ENCODE measurements around the gene ADH5. TPM values are rescaled to one million over a fixed set of nuclear protein-coding genes. Genes with fewer than 3 reads are reported as not detected.
"Not testable (repeated sequence)": the region's sequence is repeated elsewhere in the genome, so short reads cannot be mapped to it uniquely, and the experiment has no call there.

Gene ADH5
- polyA plus RNA-seq, 1 experiment = 205 TPM

DNA sequence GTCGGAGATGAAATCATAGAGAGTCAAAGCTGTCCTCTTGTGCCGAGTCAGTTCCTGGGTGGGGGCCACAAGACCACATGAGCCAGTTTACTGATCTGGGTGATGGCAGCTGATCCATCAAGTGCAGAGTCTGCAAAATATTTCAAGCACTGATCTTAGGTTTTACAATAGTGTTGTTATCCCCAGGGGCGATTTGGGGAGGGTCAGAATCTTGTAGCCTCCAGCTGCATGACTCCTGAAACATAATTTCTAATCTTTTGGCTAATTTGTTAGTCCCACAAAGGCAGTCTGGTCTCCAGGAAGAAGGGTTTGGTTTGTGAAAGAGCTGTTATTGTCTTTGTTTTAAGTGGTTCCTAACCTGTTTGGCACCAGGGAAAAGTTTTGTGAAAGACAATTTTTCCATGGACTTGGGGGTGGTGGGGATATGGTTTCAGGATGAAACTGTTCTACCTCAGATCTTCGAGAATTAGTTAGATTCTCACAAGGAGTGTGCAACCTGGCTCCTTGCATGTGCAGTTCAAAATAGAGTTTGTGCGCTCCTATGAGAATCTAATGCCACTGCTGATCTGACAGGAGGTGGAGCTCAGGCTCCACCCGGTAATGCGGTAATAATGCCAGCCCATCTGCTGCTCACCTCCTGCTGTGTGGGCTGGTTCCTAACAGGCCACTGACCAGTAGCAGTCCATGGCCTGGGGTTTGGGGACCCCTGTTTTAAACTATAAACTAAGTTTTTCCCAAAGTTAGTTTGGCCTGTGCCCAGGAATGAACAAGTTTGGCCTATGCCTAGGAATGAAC, 63.9 kb downstream of the ADH5 start:
- POLR2A ChIA-PET = no interaction called here
- Histone ChIP-seq H3K36me3 (ENCODE audit: control insufficient read depth, insufficient read depth, low read length) (no peaks in the 10 kb centered on the region), H3K27me3 (ENCODE audit: control insufficient read depth, insufficient read depth, low read length) (no peaks in the 10 kb centered on the region), H3K4me3 (ENCODE audit: low read depth, low read length) (no peak overlapping the region)
- CTCF ChIA-PET = interaction anchor here (1.4 kb wide), 1 partner anchor 32 kb away, joined by 3 read pairs; no protein-coding TSS in a partner anchor
- DNase-seq (ENCODE audit: low read depth) = no peak
- no peak for TF ChIP-seq CTCF (IDR thresholded peaks at IDR 0.05; ENCODE audit: insufficient read depth, low read depth, low read length)

GRCh38 chr4:99023800-99024251, 64.8 kb downstream of the ADH5 start:
- H3K27me3 ChIP-seq (ENCODE audit: control insufficient read depth, insufficient read depth, low read length); H3K36me3 ChIP-seq (ENCODE audit: control insufficient read depth, insufficient read depth, low read length); DNase-seq (ENCODE audit: low read depth); H3K4me3 ChIP-seq (ENCODE audit: low read depth, low read length); POLR2A ChIA-PET: not testable (repeated sequence)
- CTCF ChIA-PET = interaction anchor here (1.4 kb wide), 1 partner anchor 32 kb away, joined by 3 read pairs; no protein-coding TSS in a partner anchor

DNA sequence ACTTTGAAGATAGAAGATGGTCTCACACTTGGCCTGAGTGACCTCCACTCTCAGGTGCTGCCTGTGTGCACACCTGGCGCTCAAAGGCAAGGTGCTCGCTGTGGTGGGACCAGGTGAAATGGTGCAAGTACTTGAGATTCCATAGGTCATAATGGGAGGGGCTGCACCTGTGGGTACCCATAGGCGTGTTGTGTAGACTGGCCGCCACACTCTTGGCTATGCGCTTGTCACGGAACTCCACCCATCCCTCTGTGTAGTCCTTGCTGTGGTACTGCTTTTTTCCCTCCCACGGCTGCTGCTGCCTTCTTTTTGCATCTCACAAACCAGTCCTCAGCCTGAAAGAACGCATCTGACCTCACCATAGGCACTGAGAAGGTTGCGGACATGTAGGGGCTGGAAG, 66.0 kb downstream of the ADH5 start:
- ChIA-PET POLR2A (no interaction called here), CTCF (no interaction called here)
- H3K27me3 ChIP-seq (ENCODE audit: control insufficient read depth, insufficient read depth, low read length) = no peaks in the 10 kb centered on the region
- H3K36me3 ChIP-seq (ENCODE audit: control insufficient read depth, insufficient read depth, low read length) = no peaks in the 10 kb centered on the region
- no peak for TF ChIP-seq CTCF (IDR thresholded peaks at IDR 0.05; ENCODE audit: insufficient read depth, low read depth, low read length)
- no peak for DNase-seq (ENCODE audit: low read depth)
- no peak overlapping the region for H3K4me3 ChIP-seq (ENCODE audit: low read depth, low read length)

GRCh38 chr4:99021386-99021785, 67.2 kb downstream of the ADH5 start:
- ChIA-PET POLR2A (no interaction called here), CTCF (no interaction called here)
- DNase-seq (ENCODE audit: low read depth) = no peak
- Histone ChIP-seq H3K36me3 (ENCODE audit: control insufficient read depth, insufficient read depth, low read length) (no peaks in the 10 kb centered on the region), H3K4me3 (ENCODE audit: low read depth, low read length) (no peak overlapping the region), H3K27me3 (ENCODE audit: control insufficient read depth, insufficient read depth, low read length) (no peaks in the 10 kb centered on the region)
- TF ChIP-seq CTCF (IDR thresholded peaks at IDR 0.05; ENCODE audit: insufficient read depth, low read depth, low read length) = no peak

Other genes with a start within 250 kb of the ADH5 start
- gene EIF4E, start 159.7 kb downstream of the ADH5 start, polyA plus RNA-seq (2011; rRNA removed) = 24.6 and 79.1 TPM in 2 replicates
- 50.2 and 54.1 TPM in 2 replicates for gene METAP1, start 93.1 kb downstream of the ADH5 start, polyA plus RNA-seq (2011; rRNA removed)
- not detected in 2 replicates for gene ADH4, start 55.5 kb upstream of the ADH5 start, polyA plus RNA-seq (2011; rRNA removed)
- 0.02 and 0.05 TPM in 2 replicates for gene ADH6, start 130.5 kb upstream of the ADH5 start, polyA plus RNA-seq (2011; rRNA removed)
- not detected in 2 replicates for gene ADH1A, start 202.2 kb upstream of the ADH5 start, polyA plus RNA-seq (2011; rRNA removed)
- 0.04 TPM in 2 replicates for gene ADH1B, start 232.6 kb upstream of the ADH5 start, polyA plus RNA-seq (2011; rRNA removed)

Measured in BJ (cell line).